WTC11 (cell line): ENCODE measurements around the gene P2RX6. TPM values are rescaled to one million over a fixed set of nuclear protein-coding genes. Genes with fewer than 3 reads are reported as not detected.
A peak's percentile ranks its signal among the peaks of the same experiment; 100 is the strongest.

Source experiments
- ATAC-seq: fragments of 200-7000 bp; cut with Tn5 transposase; 2 replicates; pipeline ENCODE4 v1.10.0; 2021; ENCODE audit warnings: mild to moderate bottlenecking, moderate library complexity
- CTCF ChIA-PET: fragments of 300-600 bp; sonication (Branson Sonifier 250); formaldehyde crosslinking; loops from one replicate; lab custom pipeline; 2021; ENCODE audit warnings: antibody characterized with exemption; lab: Charles Lee
- POLR2A ChIA-PET: fragments of 350-600 bp; sonication (Branson Sonifier 250); formaldehyde crosslinking; loops from one replicate; lab custom pipeline; 2021; ENCODE audit warnings: antibody characterized with exemption; lab: Charles Lee
- DNase-seq: peaks from one replicate; pipeline ENCODE4 v3.0.0; 2021; ENCODE audit warnings: low spot score
- H3K27ac Mint-ChIP-seq: 2 replicates; pipeline ENCODE4 v1.8.0; 2021; ENCODE audit warnings: mixed read lengths
- H3K27me3 Mint-ChIP-seq: 2 replicates; pipeline ENCODE4 v1.8.0; 2021; ENCODE audit warnings: low read depth, mild to moderate bottlenecking, moderate library complexity, mixed read lengths
- H3K36me3 Mint-ChIP-seq: 2 replicates; pipeline ENCODE4 v1.8.0; 2021; ENCODE audit warnings: mixed read lengths
- H3K4me1 Mint-ChIP-seq: 2 replicates; pipeline ENCODE4 v1.8.0; 2022; ENCODE audit warnings: mixed read lengths
- H3K4me3 Mint-ChIP-seq: 2 replicates; pipeline ENCODE4 v1.8.0; 2021; ENCODE audit warnings: mild to moderate bottlenecking, moderate library complexity, mixed read lengths
- H3K9me3 Mint-ChIP-seq: 2 replicates; pipeline ENCODE4 v1.8.0; 2021; ENCODE audit warnings: mixed read lengths
- CREM ChIP-seq: sonication (generic); formaldehyde crosslinking; IDR thresholded peaks from 2 replicates; pipeline ENCODE4 v1.8.1; 2022; ENCODE audit warnings: mild to moderate bottlenecking, missing genetic modification reagents, moderate library complexity
- EMX1 ChIP-seq: fragments of 250-450 bp; sonication (Bioruptor Pico); IDR thresholded peaks from 2 replicates; pipeline ENCODE4 v1.8.0; 2021; ENCODE audit warnings: mild to moderate bottlenecking
- ETV6 ChIP-seq: sonication (generic); formaldehyde crosslinking; IDR thresholded peaks from 2 replicates; pipeline ENCODE4 v1.8.1; 2022; ENCODE audit warnings: mild to moderate bottlenecking, missing genetic modification reagents
- FOXK1 ChIP-seq: sonication (generic); formaldehyde crosslinking; IDR thresholded peaks from 2 replicates; pipeline ENCODE4 v1.8.0; 2022; ENCODE audit warnings: mild to moderate bottlenecking, moderate library complexity, missing genetic modification reagents
- IRF2 ChIP-seq: sonication (generic); formaldehyde crosslinking; IDR thresholded peaks from 2 replicates; pipeline ENCODE4 v1.8.0; 2022; ENCODE audit warnings: low read depth, missing genetic modification reagents, borderline replicate concordance
- JAZF1 ChIP-seq: fragments of 250-450 bp; sonication (Bioruptor Pico); IDR thresholded peaks from 2 replicates; pipeline ENCODE4 v1.9.0; 2021; ENCODE audit warnings: moderate library complexity, mild to moderate bottlenecking, inconsistent platforms
- MYBL2 ChIP-seq: sonication (generic); formaldehyde crosslinking; IDR thresholded peaks from 2 replicates; pipeline ENCODE4 v1.8.1; 2023; ENCODE audit warnings: mild to moderate bottlenecking, moderate library complexity, missing genetic modification reagents
- NFYB ChIP-seq: sonication (generic); formaldehyde crosslinking; conservative IDR thresholded peaks from 2 replicates; pipeline ENCODE4 v1.8.0; 2022; ENCODE audit warnings: low read depth, missing genetic modification reagents
- RORB ChIP-seq: fragments of 250-450 bp; sonication (Bioruptor Pico); IDR thresholded peaks from 2 replicates; pipeline ENCODE4 v1.9.0; 2021; ENCODE audit warnings: mild to moderate bottlenecking
- SMAD3 ChIP-seq: sonication (generic); formaldehyde crosslinking; IDR thresholded peaks from 2 replicates; pipeline ENCODE4 v1.8.0; 2022; ENCODE audit warnings: missing genetic modification reagents, mild to moderate bottlenecking, borderline replicate concordance
- TEAD1 ChIP-seq: sonication (generic); formaldehyde crosslinking; IDR thresholded peaks from 2 replicates; pipeline ENCODE4 v1.8.0; 2022; ENCODE audit warnings: mild to moderate bottlenecking, missing genetic modification reagents
- ZNF121 ChIP-seq: sonication (generic); formaldehyde crosslinking; IDR thresholded peaks from 2 replicates; pipeline ENCODE4 v1.8.0; 2023; ENCODE audit warnings: missing genetic modification reagents
- ZNF232 ChIP-seq: sonication (generic); formaldehyde crosslinking; IDR thresholded peaks from 2 replicates; pipeline ENCODE4 v1.8.0; 2022; ENCODE audit warnings: mild to moderate bottlenecking, missing genetic modification reagents
- total RNA-seq: library from RNA; stranded (reverse); gene quantifications from 3 replicates; pipeline ENCODE4 v1.2.3, GENCODE V29; 2021
- TF ChIP-seq, protein P1 (sequence below): sonication (generic); formaldehyde crosslinking; IDR thresholded peaks from 2 replicates; pipeline ENCODE4 v1.8.1; 2022; ENCODE audit warnings: missing genetic modification reagents, borderline replicate concordance
- TF ChIP-seq, protein P2 (sequence below): sonication (generic); formaldehyde crosslinking; IDR thresholded peaks from 2 replicates; pipeline ENCODE4 v1.8.1; 2023; ENCODE audit warnings: mild to moderate bottlenecking, missing genetic modification reagents
- TF ChIP-seq, protein P3 (sequence below): sonication (generic); formaldehyde crosslinking; IDR thresholded peaks from 2 replicates; pipeline ENCODE4 v1.8.1; 2023; ENCODE audit warnings: mild to moderate bottlenecking, missing genetic modification reagents, moderate library complexity
- TF ChIP-seq, protein P4 (sequence below): sonication (generic); formaldehyde crosslinking; IDR thresholded peaks from 2 replicates; pipeline ENCODE4 v1.8.1; 2023; ENCODE audit warnings: mild to moderate bottlenecking, missing genetic modification reagents, borderline replicate concordance
- TF ChIP-seq, protein P5 (sequence below): fragments of 250-450 bp; sonication (Bioruptor Pico); IDR thresholded peaks from 2 replicates; pipeline ENCODE4 v2.1.2; 2022; ENCODE audit warnings: mild to moderate bottlenecking, moderate library complexity
- TF ChIP-seq, protein P6 (sequence below): sonication (generic); formaldehyde crosslinking; IDR thresholded peaks from 2 replicates; pipeline ENCODE4 v1.8.0; 2022; ENCODE audit warnings: mild to moderate bottlenecking, missing genetic modification reagents
- TF ChIP-seq, protein P7 (sequence below): sonication (generic); formaldehyde crosslinking; IDR thresholded peaks from 2 replicates; pipeline ENCODE4 v1.8.0; 2023; ENCODE audit warnings: missing genetic modification reagents
- TF ChIP-seq, protein P8 (sequence below): sonication (generic); formaldehyde crosslinking; conservative IDR thresholded peaks from 2 replicates; pipeline ENCODE4 v1.8.1; 2022; ENCODE audit warnings: mild to moderate bottlenecking, missing genetic modification reagents

The P2RX6 gene
- total RNA-seq, 1 experiment from 2014 or later, result 0.13 TPM

DNA sequence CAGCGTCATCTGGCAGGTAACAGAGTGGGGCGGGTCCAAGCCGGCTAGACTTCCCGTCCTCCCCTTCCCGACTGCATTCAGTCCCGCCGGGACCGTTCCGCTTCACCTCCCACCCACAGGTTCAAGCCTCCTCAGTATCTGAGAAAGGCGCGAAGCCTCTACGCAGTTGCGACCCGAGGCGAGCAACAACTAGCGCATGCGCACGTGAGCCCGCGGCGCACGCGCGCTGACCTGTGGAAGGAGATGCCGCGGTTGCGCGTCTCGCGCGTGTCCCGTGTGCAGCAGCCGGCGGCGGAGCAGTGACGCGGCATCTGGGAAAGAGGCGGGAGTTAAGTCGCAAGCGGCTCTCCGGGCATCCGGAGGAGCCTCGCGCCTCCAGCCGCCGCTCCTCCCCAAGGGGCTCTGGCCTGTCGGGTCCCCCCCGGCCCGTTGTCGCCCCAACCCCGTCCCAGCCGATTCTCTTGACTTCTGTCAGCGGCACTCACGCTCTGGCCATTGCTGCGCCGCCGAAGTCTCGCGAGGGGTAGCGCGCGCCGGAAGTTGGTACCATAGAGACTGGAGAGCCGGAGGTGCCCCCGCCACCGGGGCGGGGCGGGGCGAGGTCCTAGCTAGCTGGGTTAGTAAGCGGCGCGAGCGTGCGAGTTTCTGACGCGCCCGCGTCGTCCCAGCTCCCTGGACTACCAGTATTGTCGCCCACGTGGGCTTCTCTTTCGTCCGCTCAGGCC, 13.2 kb upstream of the P2RX6 start, which contains the start of gene THAP7:
Gene THAP7, minus strand, starts transcription at position 518 of the 725 bp plus-strand sequence. Its CDS starts 207 bp downstream, at position 311.
- Mint-ChIP-seq H3K36me3 (no peaks in the 10 kb centered on the region), H3K27me3 (no peaks in the 10 kb centered on the region), H3K4me1 (peaks cover 18% of the 10 kb centered on the region), H3K4me3 (peak within 1 kb of the TSS; percentile 87), H3K9me3 (no peaks in the 10 kb centered on the region), H3K27ac (peak within 1 kb of the TSS; percentile 97)
- CTCF ChIA-PET, result interaction anchor here (0.7 to 2.4 kb wide), 10 partner anchors 13 to 116 kb away, joined by 3 to 19 read pairs (median 4); partner anchors contain the start of genes CRKL, LZTR1 and P2RX6
- DNase-seq, result peak; percentile 94
- ATAC-seq, result peak; percentile 87
- POLR2A ChIA-PET, result interaction anchor here (0.8 to 1.4 kb wide), 3 partner anchors 13 to 20 kb away, joined by 3 to 5 read pairs (median 3); partner anchors contain the start of genes LZTR1 and P2RX6
- TF ChIP-seq, protein P1, sequence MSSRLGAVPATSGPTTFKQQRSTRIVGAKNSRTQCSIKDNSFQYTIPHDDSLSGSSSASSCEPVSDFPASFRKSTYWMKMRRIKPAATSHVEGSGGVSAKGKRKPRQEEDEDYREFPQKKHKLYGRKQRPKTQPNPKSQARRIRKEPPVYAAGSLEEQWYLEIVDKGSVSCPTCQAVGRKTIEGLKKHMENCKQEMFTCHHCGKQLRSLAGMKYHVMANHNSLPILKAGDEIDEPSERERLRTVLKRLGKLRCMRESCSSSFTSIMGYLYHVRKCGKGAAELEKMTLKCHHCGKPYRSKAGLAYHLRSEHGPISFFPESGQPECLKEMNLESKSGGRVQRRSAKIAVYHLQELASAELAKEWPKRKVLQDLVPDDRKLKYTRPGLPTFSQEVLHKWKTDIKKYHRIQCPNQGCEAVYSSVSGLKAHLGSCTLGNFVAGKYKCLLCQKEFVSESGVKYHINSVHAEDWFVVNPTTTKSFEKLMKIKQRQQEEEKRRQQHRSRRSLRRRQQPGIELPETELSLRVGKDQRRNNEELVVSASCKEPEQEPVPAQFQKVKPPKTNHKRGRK (CRISPR knock-in tag), result no peak
- TF ChIP-seq, protein P2, sequence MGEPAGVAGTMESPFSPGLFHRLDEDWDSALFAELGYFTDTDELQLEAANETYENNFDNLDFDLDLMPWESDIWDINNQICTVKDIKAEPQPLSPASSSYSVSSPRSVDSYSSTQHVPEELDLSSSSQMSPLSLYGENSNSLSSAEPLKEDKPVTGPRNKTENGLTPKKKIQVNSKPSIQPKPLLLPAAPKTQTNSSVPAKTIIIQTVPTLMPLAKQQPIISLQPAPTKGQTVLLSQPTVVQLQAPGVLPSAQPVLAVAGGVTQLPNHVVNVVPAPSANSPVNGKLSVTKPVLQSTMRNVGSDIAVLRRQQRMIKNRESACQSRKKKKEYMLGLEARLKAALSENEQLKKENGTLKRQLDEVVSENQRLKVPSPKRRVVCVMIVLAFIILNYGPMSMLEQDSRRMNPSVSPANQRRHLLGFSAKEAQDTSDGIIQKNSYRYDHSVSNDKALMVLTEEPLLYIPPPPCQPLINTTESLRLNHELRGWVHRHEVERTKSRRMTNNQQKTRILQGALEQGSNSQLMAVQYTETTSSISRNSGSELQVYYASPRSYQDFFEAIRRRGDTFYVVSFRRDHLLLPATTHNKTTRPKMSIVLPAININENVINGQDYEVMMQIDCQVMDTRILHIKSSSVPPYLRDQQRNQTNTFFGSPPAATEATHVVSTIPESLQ (CRISPR knock-in tag), result no peak
- TF ChIP-seq ZNF232 (peak; percentile 75), FOXK1 (peak; percentile 89), JAZF1 (no peak), IRF2 (CRISPR knock-in tag) (no peak), NFYB (CRISPR knock-in tag) (0 out of 2 replicates have a peak, but pooled peaks have one; percentile 26), ZNF121 (CRISPR knock-in tag) (no peak), TEAD1 (CRISPR knock-in tag) (no peak), RORB (CRISPR knock-in tag) (no peak), SMAD3 (CRISPR knock-in tag) (peak; percentile 70; the same call in 1 of the 2 replicates), ETV6 (CRISPR knock-in tag) (peak; percentile 84), MYBL2 (CRISPR knock-in tag) (peak; percentile 76), CREM (CRISPR knock-in tag) (peak; percentile 62), EMX1 (CRISPR knock-in tag) (no peak)
- TF ChIP-seq, protein P3, sequence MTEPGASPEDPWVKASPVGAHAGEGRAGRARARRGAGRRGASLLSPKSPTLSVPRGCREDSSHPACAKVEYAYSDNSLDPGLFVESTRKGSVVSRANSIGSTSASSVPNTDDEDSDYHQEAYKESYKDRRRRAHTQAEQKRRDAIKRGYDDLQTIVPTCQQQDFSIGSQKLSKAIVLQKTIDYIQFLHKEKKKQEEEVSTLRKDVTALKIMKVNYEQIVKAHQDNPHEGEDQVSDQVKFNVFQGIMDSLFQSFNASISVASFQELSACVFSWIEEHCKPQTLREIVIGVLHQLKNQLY (CRISPR knock-in tag), result no peak
- TF ChIP-seq, protein P4, sequence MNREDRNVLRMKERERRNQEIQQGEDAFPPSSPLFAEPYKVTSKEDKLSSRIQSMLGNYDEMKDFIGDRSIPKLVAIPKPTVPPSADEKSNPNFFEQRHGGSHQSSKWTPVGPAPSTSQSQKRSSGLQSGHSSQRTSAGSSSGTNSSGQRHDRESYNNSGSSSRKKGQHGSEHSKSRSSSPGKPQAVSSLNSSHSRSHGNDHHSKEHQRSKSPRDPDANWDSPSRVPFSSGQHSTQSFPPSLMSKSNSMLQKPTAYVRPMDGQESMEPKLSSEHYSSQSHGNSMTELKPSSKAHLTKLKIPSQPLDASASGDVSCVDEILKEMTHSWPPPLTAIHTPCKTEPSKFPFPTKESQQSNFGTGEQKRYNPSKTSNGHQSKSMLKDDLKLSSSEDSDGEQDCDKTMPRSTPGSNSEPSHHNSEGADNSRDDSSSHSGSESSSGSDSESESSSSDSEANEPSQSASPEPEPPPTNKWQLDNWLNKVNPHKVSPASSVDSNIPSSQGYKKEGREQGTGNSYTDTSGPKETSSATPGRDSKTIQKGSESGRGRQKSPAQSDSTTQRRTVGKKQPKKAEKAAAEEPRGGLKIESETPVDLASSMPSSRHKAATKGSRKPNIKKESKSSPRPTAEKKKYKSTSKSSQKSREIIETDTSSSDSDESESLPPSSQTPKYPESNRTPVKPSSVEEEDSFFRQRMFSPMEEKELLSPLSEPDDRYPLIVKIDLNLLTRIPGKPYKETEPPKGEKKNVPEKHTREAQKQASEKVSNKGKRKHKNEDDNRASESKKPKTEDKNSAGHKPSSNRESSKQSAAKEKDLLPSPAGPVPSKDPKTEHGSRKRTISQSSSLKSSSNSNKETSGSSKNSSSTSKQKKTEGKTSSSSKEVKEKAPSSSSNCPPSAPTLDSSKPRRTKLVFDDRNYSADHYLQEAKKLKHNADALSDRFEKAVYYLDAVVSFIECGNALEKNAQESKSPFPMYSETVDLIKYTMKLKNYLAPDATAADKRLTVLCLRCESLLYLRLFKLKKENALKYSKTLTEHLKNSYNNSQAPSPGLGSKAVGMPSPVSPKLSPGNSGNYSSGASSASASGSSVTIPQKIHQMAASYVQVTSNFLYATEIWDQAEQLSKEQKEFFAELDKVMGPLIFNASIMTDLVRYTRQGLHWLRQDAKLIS (CRISPR knock-in tag), result no peak
- TF ChIP-seq, protein P5, sequence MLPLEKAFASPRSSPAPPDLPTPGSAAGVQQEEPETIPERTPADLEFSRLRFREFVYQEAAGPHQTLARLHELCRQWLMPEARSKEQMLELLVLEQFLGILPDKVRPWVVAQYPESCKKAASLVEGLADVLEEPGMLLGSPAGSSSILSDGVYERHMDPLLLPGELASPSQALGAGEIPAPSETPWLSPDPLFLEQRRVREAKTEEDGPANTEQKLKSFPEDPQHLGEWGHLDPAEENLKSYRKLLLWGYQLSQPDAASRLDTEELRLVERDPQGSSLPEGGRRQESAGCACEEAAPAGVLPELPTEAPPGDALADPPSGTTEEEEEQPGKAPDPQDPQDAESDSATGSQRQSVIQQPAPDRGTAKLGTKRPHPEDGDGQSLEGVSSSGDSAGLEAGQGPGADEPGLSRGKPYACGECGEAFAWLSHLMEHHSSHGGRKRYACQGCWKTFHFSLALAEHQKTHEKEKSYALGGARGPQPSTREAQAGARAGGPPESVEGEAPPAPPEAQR, result no peak
- TF ChIP-seq, protein P6, sequence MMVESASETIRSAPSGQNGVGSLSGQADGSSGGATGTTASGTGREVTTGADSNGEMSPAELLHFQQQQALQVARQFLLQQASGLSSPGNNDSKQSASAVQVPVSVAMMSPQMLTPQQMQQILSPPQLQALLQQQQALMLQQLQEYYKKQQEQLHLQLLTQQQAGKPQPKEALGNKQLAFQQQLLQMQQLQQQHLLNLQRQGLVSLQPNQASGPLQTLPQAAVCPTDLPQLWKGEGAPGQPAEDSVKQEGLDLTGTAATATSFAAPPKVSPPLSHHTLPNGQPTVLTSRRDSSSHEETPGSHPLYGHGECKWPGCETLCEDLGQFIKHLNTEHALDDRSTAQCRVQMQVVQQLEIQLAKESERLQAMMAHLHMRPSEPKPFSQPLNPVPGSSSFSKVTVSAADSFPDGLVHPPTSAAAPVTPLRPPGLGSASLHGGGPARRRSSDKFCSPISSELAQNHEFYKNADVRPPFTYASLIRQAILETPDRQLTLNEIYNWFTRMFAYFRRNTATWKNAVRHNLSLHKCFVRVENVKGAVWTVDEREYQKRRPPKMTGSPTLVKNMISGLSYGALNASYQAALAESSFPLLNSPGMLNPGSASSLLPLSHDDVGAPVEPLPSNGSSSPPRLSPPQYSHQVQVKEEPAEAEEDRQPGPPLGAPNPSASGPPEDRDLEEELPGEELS (CRISPR knock-in tag), result peak; percentile 79; the same call in 1 of the 2 replicates
- TF ChIP-seq, protein P7, sequence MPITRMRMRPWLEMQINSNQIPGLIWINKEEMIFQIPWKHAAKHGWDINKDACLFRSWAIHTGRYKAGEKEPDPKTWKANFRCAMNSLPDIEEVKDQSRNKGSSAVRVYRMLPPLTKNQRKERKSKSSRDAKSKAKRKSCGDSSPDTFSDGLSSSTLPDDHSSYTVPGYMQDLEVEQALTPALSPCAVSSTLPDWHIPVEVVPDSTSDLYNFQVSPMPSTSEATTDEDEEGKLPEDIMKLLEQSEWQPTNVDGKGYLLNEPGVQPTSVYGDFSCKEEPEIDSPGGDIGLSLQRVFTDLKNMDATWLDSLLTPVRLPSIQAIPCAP (CRISPR knock-in tag), result peak; percentile 94
- TF ChIP-seq, protein P8, sequence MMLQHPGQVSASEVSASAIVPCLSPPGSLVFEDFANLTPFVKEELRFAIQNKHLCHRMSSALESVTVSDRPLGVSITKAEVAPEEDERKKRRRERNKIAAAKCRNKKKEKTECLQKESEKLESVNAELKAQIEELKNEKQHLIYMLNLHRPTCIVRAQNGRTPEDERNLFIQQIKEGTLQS (CRISPR knock-in tag), result no peak
